HG02970 (cell line): ENCODE results near the gene ARHGAP24.
"Not testable (repeated sequence)": the region's sequence is repeated elsewhere in the genome, so short reads cannot be mapped to it uniquely, and the experiment has no call there.

Source experiments
- ATAC-seq: cut with Tn5 transposase; IDR thresholded peaks from one replicate; pipeline ENCODE4 v1.9.1; 2021; ENCODE audit warnings: mild to moderate bottlenecking, moderate library complexity, moderate number of reproducible peaks; ENCODE audit not compliant: unreplicated experiment, low FRiP score

ARHGAP24 gene

GRCh38 chr4:85639946-85640345, 165.0 kb downstream of the ARHGAP24 start:
- no peak for ATAC-seq

- ATAC-seq, result no peak
Measured at GRCh38 chr4:85642356-85643100, 167.6 kb downstream of the ARHGAP24 start.

DNA sequence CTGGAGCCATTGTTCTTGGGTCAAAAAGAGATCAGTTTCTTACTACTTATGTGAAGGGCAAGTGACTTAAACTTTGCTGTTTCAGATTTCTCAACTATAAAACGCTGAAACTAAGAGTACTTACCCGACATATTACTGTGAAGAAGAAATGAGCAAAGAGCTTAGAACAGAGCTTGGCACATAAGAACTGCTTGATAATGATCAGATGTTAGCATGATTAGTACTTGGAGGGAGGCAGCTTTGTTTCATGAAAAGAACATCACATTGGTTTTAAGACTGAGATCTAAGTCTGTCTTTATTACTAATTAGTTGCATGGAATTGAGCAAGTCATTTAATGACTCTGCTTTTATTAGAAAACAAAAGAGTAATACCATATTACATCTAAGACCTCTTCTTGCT, 169.1 kb downstream of the ARHGAP24 start:
- no peak for ATAC-seq

- no peak for ATAC-seq
Measured at GRCh38 chr4:85650908-85651307, 176.0 kb downstream of the ARHGAP24 start.

GRCh38 chr4:85656759-85657505, 182.0 kb downstream of the ARHGAP24 start:
- ATAC-seq, result no peak

- no peak for ATAC-seq
Measured at GRCh38 chr4:85658766-85659439, 184.0 kb downstream of the ARHGAP24 start.

DNA sequence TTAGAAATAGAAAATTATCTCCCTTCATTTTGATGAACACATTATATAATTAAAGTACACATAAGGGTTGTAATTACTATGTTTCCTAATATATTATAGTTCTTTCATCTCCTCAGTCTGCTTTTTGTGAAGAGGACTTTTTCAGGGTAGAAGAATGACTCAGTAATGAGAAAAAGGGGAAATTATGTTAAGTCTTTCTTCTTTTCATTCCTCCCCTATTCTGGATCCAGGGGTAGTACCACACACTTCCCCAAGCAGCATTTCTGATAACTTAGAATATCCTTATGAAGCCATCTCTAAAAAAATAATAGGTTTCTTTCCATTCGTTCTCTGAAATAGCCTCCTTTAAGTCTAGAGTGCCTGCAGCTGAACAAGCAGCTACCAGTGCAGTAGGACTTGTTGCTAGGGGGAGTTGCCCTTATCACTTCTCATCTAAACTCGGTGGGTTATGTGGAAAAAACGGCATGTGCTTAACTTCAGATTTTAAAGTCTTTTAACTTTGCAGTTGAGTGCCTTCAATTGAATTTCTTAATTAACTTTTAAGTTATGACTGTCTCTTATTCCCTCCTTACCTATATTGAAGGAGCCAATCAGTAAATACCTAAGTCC, 184.8 kb downstream of the ARHGAP24 start:
- ATAC-seq, result no peak

- ATAC-seq, result not testable (repeated sequence)
Measured at GRCh38 chr4:85666625-85667024, 191.7 kb downstream of the ARHGAP24 start.

- ATAC-seq, result no peak
Measured at GRCh38 chr4:85669204-85669603, 194.3 kb downstream of the ARHGAP24 start.

- ATAC-seq, result no peak
Measured at GRCh38 chr4:85669992-85670548, 195.1 kb downstream of the ARHGAP24 start.

DNA sequence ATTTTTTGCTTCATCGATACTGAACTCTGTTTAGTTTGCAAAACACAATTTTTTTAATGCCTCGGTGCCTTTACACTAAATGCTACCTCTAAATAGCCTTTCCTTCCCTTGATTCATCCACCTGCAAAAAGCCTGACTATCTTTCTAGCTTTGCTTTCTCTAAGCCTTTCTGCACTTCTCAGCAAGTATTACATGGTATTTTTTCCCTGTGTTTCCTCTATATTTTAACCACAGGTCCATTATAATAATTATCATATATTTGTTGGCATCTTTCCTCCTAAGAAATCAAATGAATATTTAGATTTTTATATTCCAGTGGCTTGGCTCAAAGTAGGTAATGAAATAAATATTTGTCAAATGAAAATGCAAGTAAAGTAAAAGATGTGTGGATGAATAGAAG, 196.2 kb downstream of the ARHGAP24 start:
- no peak for ATAC-seq

GRCh38 chr4:85672116-85672515, 197.2 kb downstream of the ARHGAP24 start:
- no peak for ATAC-seq

DNA sequence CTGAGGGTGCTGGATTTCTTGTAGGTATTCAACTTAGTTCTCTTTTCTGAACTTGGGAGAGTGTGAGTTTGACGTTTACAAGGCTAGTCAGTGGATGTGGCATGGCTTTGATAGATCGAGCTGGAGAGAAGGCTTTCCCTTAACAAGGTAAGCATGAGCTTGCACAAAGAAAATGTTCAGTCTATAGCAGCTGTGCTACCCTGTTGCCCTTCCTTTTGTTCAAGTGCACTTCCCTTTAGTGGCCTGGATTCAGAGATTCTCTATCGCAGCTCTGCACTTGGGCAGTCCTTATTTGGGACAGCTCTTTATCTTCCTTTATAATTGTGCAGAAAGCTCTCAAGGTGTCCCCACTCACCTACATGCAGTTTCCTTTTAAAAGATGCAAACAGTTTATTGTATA, 198.0 kb downstream of the ARHGAP24 start:
- ATAC-seq, result no peak

GRCh38 chr4:85673540-85673939, 198.6 kb downstream of the ARHGAP24 start:
- no peak for ATAC-seq

GRCh38 chr4:85675076-85676049, 200.4 kb downstream of the ARHGAP24 start:
- no peak for ATAC-seq

DNA sequence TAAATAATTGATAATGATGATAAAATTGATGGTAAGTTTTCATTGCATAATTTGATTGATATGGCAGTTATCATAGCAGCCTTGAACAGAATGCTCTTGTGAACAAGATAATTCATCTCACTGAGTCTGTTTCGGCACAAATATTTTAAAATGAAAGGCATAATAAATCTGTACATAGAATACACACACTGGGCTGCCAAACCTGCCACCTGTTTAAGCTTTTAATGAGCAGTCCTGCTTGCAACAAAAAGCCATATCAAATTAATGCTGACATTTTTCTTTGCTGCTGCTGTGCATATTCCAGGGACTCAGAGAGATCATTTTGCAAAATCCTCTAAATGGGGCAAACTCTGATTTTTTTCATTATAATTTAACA, 201.1 kb downstream of the ARHGAP24 start:
- no peak for ATAC-seq

GRCh38 chr4:85676850-85677590, 202.1 kb downstream of the ARHGAP24 start:
- ATAC-seq, result no peak

- no peak for ATAC-seq
Measured at GRCh38 chr4:85681221-85681657, 206.3 kb downstream of the ARHGAP24 start.

GRCh38 chr4:85681921-85682320, 207.0 kb downstream of the ARHGAP24 start:
- ATAC-seq, result no peak
